SK-MEL-5 (cell line): ENCODE measurements around the gene KCNAB1. TPM values are rescaled to one million over a fixed set of nuclear protein-coding genes. Genes with fewer than 3 reads are reported as not detected.

ENCODE experiments used
- DNase-seq: peaks from one replicate; pipeline ENCODE4 v3.0.0-alpha.2; 2016; ENCODE audit warnings: low read depth, low spot score
- in situ Hi-C: cut with HindIII; loops from 2 replicates; pipeline ENCODE4 v1.10.0; 2016; ENCODE audit warnings: low sequenced_read_pairs, high pct_unique_total_duplicates, low pct_unique_long_range_greater_than_20kb
- total RNA-seq: library from RNA; depleted of rRNA; stranded (reverse); fragments of >200 nt; shearing (Covaris generic); gene quantifications from 2 replicates; pipeline ENCODE4 v1.2.3, GENCODE V29; 2014

KCNAB1 gene
- total RNA-seq, 1 experiment from 2014 or later, result 0.66 TPM

GRCh38 chr3:156358232-156358631 is 237.9 kb downstream of the KCNAB1 start:
- in situ Hi-C loops, result no loop called here
- no peak for DNase-seq

DNA sequence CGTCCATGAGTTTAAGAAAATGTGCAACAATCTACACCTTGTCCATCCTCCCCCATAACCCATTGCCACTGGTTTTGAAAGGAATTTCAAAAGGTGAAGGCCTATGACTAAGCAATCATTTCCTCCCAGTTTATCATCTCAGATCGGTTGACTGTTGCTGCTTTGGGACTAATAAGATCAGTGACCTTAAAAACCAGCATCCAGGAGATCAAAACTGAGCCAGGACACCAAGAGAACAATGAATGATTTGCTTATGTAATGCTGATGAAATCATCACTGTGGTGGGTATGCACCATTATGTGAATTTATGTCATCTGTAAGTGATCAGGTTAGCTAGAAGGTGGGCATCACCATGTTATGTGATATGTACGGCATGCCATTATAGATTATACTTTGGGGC is 239.0 kb downstream of the KCNAB1 start:
- DNase-seq, result no peak
- in situ Hi-C loops, result no loop called here

DNA sequence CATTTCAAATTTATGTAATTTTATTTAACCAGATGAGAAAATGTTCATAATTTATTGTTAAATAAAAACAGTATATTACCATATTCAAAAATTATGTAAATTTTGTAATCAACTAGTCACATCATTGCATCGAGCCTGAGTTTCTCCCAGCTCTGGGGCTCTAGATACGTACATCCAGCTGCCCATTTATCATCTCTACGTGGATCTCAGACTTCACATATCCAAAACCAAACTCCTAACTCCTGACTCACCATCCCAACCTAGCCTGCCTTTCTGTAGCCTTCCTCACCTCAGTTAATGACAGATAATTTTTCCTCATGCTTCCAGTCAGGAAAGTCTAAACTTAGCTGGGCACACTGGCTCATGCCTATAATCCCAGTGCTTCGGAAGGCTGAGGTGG is 239.7 kb downstream of the KCNAB1 start:
- no peak for DNase-seq
- in situ Hi-C loops, result no loop called here

- in situ Hi-C loops, result no loop called here
- DNase-seq, result no peak
These were observed 240.6 kb downstream of the KCNAB1 start for GRCh38 chr3:156360963-156361362.

- DNase-seq, result no peak
- in situ Hi-C loops, result no loop called here
These were observed 246.2 kb downstream of the KCNAB1 start for GRCh38 chr3:156366559-156366958.

- in situ Hi-C loops, result no loop called here
- no peak for DNase-seq
These were observed 247.8 kb downstream of the KCNAB1 start for GRCh38 chr3:156368189-156368588.

DNA sequence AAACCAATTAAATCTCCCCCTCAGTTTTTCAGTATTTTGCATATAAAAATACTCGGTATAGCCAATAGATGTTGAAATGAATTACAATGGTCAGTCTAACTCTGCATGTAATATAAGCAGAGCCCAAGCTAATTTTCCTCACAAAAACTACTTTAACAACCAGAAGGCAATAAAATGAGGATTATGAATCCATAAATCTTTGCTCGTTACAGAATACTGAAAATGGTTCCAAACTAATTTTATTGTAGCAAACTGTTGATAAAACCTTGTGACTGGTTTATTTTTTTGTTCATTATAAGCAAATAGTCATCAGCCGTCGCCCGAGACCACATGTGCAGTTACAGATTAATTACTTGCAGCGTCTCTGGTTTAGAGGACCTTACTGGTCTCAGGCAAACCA is 251.3 kb downstream of the KCNAB1 start:
- in situ Hi-C loops, result no loop called here
- DNase-seq, result no peak

GRCh38 chr3:156373095-156373494 is 252.7 kb downstream of the KCNAB1 start:
- no peak for DNase-seq
- in situ Hi-C loops, result no loop called here

DNA sequence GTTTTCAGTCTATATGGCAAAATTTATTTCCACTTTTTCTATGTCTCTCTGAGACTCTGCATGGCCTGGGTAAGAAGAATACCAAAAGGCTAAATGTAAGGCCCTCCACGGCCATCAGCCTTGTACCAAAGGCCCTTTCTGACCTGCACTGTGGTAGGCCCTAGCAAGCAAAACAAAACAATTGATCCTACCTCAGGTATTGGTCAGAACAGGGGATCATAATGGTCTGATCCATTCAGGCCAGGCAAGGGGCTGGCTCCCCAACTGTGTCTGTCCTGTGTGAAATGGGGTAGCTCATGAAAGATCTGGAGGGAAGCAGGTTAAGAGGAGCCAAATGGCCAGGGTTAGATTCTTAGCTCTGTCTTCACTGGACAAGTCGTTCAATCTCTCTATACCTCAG is 253.3 kb downstream of the KCNAB1 start:
- no peak for DNase-seq
- in situ Hi-C loops, result no loop called here

DNA sequence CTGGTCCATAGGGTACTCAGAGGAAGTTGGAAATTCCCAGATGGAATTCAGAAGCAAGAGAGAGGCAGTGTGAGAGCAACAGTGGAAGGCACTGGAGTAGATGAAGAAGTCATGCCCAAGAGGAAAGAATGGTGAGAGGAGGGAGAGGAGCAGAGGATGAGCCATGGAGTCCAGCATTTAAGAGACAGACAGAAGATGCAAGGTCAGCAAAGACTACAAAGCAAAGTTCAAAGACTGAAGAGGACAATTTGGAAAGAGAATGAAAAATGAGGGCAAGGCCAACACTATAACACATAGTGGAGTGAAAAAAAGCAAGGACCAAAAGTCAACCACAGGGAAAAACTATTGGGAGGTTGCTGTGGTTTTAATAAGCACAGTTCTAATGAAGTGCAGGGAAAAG is 255.8 kb downstream of the KCNAB1 start:
- in situ Hi-C loops, result no loop called here
- no peak for DNase-seq

DNA sequence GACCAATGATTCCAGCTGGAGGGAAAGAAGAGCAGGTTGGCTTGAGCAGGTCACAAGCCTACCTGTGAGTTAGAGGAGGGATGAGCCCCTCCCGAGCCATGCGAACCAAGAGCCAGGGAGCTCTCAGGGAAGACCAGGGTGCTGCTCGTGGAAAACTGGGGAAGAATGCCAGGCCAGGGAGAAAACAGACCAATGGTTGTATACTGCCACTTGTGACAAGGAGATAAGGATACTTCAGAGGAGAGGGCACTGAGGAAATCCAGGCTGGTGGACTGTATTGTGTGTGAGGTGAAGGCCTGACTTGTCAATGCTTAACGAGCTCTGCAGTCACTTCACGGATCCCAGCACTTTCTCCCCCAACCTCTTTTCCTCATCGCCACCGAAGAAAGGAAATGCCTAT is 256.9 kb downstream of the KCNAB1 start:
- in situ Hi-C loops, result no loop called here
- no peak for DNase-seq

- in situ Hi-C loops, result no loop called here
- DNase-seq, result no peak
These were observed 257.3 kb downstream of the KCNAB1 start for GRCh38 chr3:156377718-156378117.

GRCh38 chr3:156378871-156379270 is 258.5 kb downstream of the KCNAB1 start:
- in situ Hi-C loops, result no loop called here

DNA sequence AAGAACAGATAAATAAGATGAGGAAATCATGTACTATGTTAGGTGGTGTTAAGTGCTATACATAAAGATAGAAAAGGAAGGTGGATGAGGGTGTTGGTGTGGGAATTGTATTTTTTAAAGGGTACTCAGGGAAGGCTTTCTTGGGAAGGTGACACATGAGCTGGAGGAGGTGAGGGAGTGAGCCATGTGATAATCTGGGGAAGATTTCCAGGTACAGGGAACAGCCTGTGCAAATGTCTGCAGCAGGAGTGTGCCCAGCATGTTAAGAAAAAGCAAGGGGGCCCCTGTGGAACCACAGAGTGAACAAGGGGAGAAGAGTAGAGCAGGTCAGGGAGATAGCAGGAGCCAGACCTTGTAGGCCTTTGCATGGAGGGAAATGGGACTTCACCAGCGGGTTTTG is 258.9 kb downstream of the KCNAB1 start:
- in situ Hi-C loops, result no loop called here
- DNase-seq, result no peak

More at GRCh38 chr3:156378871-156379270, 258.5 kb downstream of the KCNAB1 start:
- DNase-seq, result no peak

DNA sequence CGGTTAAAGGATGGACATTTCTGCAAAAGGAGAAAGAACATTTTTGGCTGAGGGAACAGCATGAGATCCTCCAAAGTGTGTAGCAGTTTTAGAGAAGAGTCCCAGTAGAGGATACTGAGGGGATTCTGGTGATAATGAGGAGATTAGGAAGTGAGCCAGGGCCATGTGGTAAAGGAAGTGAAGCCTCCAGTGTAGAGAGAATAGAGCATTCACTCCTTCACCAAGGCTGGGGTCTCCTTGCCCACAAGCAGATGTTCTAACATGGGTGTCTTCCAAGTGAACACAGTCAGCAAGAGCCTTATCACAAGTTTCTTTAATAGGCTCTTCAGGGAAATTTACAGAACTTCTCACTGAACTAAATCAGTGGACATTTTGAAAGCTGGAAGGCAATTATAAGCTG is 260.9 kb downstream of the KCNAB1 start:
- DNase-seq, result no peak
- in situ Hi-C loops, result no loop called here

DNA sequence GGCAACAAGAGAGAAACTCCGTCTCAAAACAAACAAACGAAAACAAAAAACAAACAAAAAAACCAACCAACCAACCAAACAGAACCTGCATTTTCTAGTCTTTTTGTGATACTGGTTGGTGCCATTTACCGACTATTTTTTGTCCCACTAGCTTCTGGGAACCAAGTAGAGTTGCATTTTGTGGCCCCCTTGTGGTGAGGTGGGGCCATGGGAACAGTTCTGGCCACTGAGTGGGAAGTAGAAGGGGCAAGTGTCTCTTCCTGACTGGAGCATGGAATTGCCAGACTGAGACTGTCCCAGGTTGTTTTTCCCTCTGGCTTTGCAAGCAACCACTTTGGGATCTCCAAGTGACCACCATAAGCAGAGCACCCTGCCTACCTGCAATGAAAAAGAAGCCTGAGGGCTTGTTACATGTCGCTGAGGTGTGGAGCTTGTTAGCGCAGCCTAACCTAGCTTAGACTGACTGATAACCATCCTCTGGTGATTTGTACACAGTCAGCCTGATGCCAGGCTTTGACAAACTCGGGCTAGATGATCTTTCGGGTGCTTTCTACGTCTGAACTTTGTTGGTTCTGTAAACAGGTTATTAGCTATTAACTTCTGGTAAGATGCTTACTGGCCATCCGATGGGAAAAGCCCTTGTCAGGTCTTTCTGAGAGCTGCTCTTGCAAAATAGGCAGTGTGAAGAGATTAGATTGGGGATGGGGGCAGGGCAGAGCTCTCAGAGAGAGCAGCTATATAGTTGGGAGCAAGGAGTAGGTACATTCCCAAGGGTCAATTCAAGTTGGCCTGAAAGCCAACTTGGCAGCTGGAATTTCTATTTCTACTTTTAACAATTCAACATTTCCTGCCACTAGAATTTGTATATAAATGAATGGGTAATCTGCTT is 262.3 kb downstream of the KCNAB1 start:
- in situ Hi-C loops, result no loop called here
- DNase-seq, result peak; percentile 74

DNA sequence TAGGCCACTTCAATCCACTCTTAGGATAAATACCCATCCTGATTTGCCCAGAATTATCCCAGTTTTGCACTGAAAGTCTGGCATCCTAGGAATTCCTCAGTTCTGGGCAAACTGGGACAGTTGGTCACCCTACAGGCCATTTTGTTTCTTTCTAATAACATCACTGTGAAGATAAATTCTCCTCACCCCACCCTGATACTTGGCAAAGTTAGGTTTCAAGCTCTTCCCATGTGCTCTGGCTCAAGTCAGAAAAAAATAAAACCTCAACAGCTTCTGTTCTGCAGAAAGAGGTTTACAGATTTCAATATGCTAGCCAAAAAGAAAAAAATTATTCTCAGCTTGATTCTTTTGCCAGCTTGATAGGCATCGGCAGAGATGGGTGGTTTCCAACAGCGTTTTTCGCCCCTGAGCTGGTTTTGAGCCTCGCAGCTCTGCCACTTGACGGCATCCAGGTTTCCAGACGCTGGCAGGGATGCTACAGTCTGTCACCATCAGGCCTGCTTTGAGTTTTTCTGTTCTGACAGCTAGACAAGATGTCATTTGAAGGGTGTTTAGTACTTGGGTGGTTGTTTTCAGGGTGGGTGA is 263.2 kb downstream of the KCNAB1 start:
- in situ Hi-C loops, result no loop called here
- DNase-seq, result no peak

DNA sequence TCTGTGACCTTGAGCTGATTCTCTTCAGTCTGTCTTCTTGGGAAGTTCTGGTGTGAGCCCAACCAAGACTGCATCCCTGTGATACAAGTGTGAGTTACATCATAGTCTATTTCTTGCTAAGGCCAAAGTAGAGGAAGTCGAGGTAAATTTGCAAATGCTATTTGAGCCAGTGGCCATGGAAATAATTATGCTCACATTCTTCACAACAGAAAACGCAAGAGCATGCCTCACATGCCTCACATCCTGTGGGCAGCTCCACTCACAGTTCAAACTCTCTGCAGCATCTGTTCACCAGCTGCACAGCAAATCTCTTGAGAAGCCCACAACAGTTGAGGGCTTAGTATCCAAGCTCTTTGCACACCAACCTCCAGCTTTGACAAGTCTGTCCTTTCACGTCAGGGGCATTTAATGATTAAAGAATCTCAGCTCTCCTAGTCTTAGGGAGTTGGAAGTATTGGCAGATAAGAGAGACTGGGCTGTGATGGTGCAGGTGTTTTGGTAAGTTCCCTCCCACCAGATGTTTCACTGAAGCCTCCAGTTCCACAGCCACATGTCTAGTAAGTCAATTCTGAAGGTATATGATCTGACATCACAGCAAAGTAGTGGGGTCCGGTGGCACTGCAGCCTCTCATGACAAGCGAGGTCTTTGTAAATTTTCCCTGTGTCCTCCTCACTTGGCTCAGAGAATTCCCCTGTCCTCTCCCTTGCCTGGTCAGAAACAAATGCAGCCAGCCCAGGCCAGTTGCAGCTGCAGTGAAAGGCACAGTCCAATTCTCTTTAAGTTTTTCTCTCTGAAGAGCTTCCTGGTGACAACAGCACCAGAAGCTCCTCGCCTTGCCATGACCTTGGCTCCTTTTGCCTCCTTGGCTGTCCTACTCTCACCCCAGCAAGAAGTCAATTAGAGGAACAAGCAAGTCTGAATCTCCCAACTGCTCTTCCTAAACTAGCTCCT is 268.4 kb downstream of the KCNAB1 start:
- in situ Hi-C loops, result no loop called here

More for the DNA sequence above, 268.4 kb downstream of the KCNAB1 start:
- no peak for DNase-seq
